ENCODE data around the gene SIGLECL1.

SIGLECL1 gene

GRCh38 chr19:51250786-51251467 lies at the start of gene SIGLECL1:
Gene SIGLECL1 (plus strand): TSS chr19:51251080. CDS start chr19:51264073, 12,993 bp downstream.
- Histone ChIP-seq H3K4me3 (IDR thresholded peaks at IDR 0.05; ENCODE audit: insufficient read depth, low read depth, low read length) (no peak within 1 kb of the TSS), H3K79me2 (ENCODE audit: insufficient read depth, low read depth) (no peaks in the 10 kb centered on the region), H3K27me3 (ENCODE audit: insufficient read depth, low read depth) (no peaks in the 10 kb centered on the region; the same call in 1 of the 2 replicates), H4K20me1 (ENCODE audit: insufficient read depth) (no peaks in the 10 kb centered on the region), H3K27ac (no peak within 1 kb of the TSS), H3K36me3 (ENCODE audit: insufficient read depth) (no peaks in the 10 kb centered on the region), H3K9ac (no peak within 1 kb of the TSS), H2AFZ (ENCODE audit: low read depth) (no peak within 1 kb of the TSS), H3K4me2 (no peak within 1 kb of the TSS), H3K4me1 (ENCODE audit: low read depth, poor library complexity, severe bottlenecking) (no peaks in the 10 kb centered on the region)
- TF ChIP-seq CTCF (conservative IDR thresholded peaks at IDR 0.05; ENCODE audit: low read depth, low read length): no peak

GRCh38 chr19:51201712-51202111 lies 49.2 kb upstream of the SIGLECL1 start:
- no peak for TF ChIP-seq CTCF (conservative IDR thresholded peaks at IDR 0.05; ENCODE audit: low read depth, low read length)
- Histone ChIP-seq H3K36me3 (ENCODE audit: insufficient read depth) (no peaks in the 10 kb centered on the region), H3K4me1 (ENCODE audit: low read depth, poor library complexity, severe bottlenecking) (no peaks in the 10 kb centered on the region), H4K20me1 (ENCODE audit: insufficient read depth) (no peaks in the 10 kb centered on the region), H3K79me2 (ENCODE audit: insufficient read depth, low read depth) (no peaks in the 10 kb centered on the region), H3K27me3 (ENCODE audit: insufficient read depth, low read depth) (no peaks in the 10 kb centered on the region), H3K4me3 (IDR thresholded peaks at IDR 0.05; ENCODE audit: insufficient read depth, low read depth, low read length) (no peak overlapping the region), H3K9ac (no peak overlapping the region), H3K4me2 (no peak overlapping the region), H3K27ac (no peak overlapping the region), H2AFZ (ENCODE audit: low read depth) (no peak overlapping the region)

- no peak overlapping the region for H3K9ac ChIP-seq
- H3K4me1 ChIP-seq (ENCODE audit: low read depth, poor library complexity, severe bottlenecking): no peaks in the 10 kb centered on the region
- H3K36me3 ChIP-seq (ENCODE audit: insufficient read depth): no peaks in the 10 kb centered on the region
- TF ChIP-seq CTCF (conservative IDR thresholded peaks at IDR 0.05; ENCODE audit: low read depth, low read length): no peak
- H2AFZ ChIP-seq (ENCODE audit: low read depth): no peak overlapping the region
- H3K27ac ChIP-seq: no peak overlapping the region
- no peak overlapping the region for H3K4me2 ChIP-seq
- H3K79me2 ChIP-seq (ENCODE audit: insufficient read depth, low read depth): no peaks in the 10 kb centered on the region
- H4K20me1 ChIP-seq (ENCODE audit: insufficient read depth): no peaks in the 10 kb centered on the region
- no peak overlapping the region for H3K4me3 ChIP-seq (IDR thresholded peaks at IDR 0.05; ENCODE audit: insufficient read depth, low read depth, low read length)
- no peaks in the 10 kb centered on the region for H3K27me3 ChIP-seq (ENCODE audit: insufficient read depth, low read depth)
Observed at GRCh38 chr19:51203916-51204315, 47.0 kb upstream of the SIGLECL1 start.

- H3K27me3 ChIP-seq (ENCODE audit: insufficient read depth, low read depth): no peaks in the 10 kb centered on the region
- H3K9ac ChIP-seq: no peak overlapping the region
- no peak overlapping the region for H3K27ac ChIP-seq
- H2AFZ ChIP-seq (ENCODE audit: low read depth): no peak overlapping the region
- no peaks in the 10 kb centered on the region for H3K4me1 ChIP-seq (ENCODE audit: low read depth, poor library complexity, severe bottlenecking)
- TF ChIP-seq CTCF (conservative IDR thresholded peaks at IDR 0.05; ENCODE audit: low read depth, low read length): no peak
- no peaks in the 10 kb centered on the region for H3K36me3 ChIP-seq (ENCODE audit: insufficient read depth)
- no peaks in the 10 kb centered on the region for H3K79me2 ChIP-seq (ENCODE audit: insufficient read depth, low read depth)
- H4K20me1 ChIP-seq (ENCODE audit: insufficient read depth): no peaks in the 10 kb centered on the region
- no peak overlapping the region for H3K4me2 ChIP-seq
- no peak overlapping the region for H3K4me3 ChIP-seq (IDR thresholded peaks at IDR 0.05; ENCODE audit: insufficient read depth, low read depth, low read length)
Observed at GRCh38 chr19:51204321-51204720, 46.6 kb upstream of the SIGLECL1 start.

Data from KMS-11 (cell line).